Renal cortical epithelial cell (primary cell): ENCODE measurements around the gene PCCB. TPM values are rescaled to one million over a fixed set of nuclear protein-coding genes. Genes with fewer than 3 reads are reported as not detected.
"Not testable (repeated sequence)": the region's sequence is repeated elsewhere in the genome, so short reads cannot be mapped to it uniquely, and the experiment has no call there.

Experiments
- DNase-seq: peaks from one replicate; pipeline ENCODE4 v3.0.0-alpha.2; 2011; ENCODE audit warnings: low read depth
- total RNA-seq: library from RNA; depleted of rRNA; stranded (reverse); fragments of >200 nt; gene quantifications from 2 replicates; pipeline ENCODE4 v1.2.3, GENCODE V29; 2014

The PCCB gene
- total RNA-seq = 86.1 and 111 TPM in 2 replicates

DNA sequence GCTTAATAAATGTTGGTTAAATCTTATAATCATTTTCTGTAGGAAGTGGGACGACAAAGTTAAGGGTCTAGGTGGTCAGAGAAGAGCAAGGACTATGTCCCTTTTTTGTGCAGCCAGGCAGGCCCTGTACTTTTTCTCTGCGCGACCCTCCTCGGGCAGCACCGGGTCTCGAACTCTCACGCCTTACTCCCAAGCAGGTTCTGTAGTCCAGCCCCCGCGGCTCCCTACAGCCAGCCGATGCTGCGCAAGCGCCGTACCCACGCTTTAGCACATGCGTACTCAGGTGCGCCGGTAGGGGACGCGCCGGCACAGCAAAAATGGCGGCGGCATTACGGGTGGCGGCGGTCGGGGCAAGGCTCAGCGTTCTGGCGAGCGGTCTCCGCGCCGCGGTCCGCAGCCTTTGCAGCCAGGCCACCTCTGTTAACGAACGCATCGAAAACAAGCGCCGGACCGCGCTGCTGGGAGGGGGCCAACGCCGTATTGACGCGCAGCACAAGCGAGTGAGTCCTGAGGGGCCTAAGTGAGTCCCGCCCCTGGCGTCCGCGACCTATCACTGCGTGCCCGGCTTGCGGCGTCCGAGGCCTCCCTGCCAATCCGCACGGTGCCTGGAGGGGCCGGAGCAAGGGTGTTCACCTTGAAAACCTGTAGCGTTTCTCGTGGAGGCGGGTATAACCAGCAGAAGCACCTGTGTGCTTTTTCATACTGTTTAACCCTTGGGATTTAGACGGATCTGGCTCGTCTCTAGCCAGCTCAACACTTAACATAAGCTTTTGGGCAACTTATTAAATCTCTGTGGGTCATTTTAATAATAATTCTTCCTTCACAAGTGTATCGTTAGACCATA, at the start of gene PCCB:
TSS of gene PCCB (plus strand) at position 282 of the 844 bp plus-strand sequence. CDS start at position 318, 36 bp downstream.
- peak; percentile 87 for DNase-seq

GRCh38 chr3:136207489-136208115, 42.5 kb upstream of the PCCB start:
- no peak for DNase-seq

DNA sequence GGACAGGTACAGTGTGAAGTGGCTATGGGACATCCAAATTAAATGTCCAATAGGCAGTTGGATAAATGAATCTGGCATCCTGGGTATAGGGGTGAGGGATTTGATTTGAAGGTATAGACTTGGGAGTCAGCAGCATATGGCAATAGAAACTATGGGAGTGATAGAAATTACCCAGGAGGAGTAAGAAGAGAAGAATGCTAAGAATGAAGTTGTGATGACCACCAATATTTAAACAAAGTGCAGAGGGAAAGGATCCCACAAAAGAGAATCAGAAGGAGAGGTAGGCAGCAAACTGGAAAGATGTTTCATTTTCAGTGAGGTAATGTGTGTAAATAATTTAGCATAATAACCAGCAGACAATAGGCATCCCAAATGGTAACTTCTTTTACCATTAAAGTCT, 40.2 kb upstream of the PCCB start:
- DNase-seq = peak; percentile 46

DNA sequence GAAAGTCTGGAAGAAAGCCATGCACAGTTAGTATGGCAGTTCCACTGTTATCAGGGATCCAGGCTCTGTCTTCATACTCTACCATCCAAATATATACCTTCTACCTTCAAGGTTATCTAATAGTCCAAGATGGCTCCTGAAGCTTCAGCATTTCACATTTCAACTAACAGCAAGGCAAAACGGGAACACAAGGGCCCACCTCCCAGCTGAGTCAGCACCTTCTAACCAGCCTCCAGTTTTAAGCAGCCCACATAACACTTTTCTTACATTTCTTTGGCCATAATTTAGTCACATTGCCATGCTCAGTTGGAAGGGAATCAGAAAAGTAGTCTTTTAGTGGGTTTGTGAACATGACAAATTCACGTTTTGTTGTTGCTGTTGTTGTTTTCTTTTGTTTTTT, 38.6 kb upstream of the PCCB start:
- no peak for DNase-seq

DNA sequence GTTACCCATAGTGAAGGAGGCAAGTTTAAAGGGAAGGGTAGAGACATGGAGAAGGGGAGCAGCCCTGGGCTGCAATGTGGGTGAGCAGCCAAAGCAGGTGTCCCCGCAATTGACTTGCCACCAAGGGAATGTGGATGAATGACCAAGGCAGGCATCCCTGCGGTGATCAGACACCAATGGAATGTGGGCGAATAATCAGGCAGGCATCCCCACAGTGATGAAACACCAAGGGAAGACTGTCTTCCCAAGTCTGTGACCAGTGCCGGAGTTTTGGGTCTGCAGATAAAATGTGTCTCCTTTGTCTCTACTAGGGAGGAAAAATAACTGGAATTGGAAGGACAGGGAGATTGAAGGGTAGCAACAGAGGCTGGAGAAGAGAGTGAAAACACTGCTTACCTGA, 27.4 kb upstream of the PCCB start:
- not testable (repeated sequence) for DNase-seq

- no peak for DNase-seq
These were observed 17.7 kb upstream of the PCCB start for GRCh38 chr3:136232413-136232812.

DNA sequence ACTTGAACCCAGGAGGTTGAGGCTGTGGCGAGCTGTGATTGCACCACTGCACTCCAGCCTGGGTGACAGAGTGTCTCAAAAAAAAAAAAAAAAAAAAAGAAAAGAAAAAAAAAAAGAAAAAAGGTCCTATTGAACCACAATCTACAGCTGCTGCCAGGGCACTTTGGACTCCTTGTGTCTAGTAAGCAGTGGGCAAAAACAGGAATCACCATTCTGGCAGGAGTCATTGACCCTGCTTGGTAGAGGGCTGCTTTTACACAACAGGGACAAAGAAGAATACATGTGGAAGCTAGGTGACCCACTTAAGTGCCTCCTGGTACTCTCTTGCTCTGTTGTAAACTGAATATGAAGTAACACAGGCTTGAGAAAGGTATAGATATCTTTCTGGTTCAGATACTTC, 14.6 kb upstream of the PCCB start:
- DNase-seq = no peak

DNA sequence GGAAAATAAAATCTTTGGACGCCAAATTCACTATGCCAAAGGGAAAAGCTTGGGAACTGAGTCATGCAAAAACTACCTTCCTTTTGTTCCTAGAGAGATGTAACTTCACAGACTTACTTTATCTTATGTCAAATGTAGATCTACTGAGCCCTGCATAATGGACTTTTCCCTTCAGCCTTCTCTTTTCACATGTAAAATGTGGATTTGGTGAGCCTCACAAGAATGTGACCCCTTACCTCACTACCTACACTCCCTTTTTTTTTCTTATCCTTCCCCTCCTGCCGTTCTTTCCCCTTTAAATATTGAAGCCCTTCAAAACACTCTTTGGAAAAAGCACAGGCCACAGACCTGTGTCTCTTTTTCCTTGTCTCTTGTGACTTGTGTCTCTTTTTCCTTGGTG, 14.0 kb upstream of the PCCB start:
- no peak for DNase-seq

- no peak for DNase-seq
These were observed 13.0 kb upstream of the PCCB start for GRCh38 chr3:136237103-136237502.

DNA sequence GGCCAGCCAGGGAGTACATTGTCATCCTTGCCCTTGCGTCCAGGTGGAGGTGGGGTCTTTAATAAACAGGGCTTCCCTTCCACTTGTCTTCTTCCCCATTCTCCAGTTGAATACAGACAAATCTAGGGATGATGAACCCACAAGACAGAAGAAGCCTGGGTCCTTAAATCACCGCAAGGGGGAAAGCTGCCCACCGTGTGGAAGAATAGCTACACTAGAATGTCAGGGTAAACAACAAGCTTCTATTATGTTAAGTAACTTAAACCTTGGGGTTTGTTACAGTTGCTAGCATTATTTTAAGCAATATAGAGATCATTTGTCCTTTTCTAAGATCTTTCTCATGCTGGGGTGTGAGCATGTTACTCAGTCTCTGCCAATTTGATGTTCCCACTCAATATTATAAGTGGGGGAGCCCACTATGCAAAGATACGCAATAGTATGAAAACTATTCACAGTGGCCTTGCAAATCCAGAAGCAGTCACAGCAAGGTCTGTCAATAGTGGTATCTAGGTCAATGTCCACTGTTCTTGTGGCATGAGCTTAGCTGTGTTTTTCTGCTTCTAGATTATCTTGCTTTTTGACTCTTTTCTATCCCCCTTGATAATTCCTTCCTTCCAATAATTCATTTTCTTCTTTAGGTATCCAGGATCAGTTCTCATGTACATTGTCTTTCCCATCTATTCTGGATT, 12.0 kb upstream of the PCCB start:
- no peak for DNase-seq

DNA sequence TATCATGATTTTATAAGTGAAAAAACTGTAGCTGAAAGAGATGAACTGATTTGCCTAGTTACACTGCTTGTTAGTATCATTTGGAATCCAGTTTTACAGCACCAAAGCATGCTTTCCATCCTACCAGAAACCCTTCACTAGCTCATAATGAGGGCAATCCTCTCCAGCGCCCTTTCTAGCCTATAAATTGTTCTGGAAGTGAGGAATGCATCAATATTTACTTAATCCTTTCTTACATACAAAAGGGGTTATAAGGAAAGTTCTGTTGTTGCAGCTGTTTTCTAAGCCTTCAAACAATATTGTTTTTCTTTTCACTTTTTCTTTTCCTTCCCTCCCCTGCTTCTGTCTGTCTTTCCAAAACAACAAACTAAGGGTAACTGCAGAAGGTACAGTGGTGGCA, 11.0 kb upstream of the PCCB start:
- no peak for DNase-seq

- no peak for DNase-seq
These were observed 4.4 kb upstream of the PCCB start for GRCh38 chr3:136245691-136246090.

DNA sequence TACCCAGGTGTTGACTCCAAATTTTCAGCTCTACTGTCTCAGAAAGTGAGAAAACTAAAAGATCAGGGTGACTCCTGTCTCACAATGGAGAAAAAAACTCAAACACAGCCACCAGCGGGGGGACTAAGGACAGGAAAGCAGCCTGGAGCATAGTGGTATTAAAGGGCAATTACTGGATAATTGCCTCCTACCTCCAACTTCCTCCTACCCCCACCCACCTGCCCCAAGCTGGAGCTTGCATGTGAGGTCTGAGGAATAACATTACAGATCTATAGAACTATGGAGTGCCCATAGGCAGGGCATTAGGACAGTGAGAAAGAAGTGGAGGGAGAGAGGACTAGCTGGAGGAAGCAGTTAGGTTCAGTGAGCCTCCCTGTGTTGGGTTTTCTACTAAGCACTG, 2.7 kb upstream of the PCCB start:
- DNase-seq = no peak

DNA sequence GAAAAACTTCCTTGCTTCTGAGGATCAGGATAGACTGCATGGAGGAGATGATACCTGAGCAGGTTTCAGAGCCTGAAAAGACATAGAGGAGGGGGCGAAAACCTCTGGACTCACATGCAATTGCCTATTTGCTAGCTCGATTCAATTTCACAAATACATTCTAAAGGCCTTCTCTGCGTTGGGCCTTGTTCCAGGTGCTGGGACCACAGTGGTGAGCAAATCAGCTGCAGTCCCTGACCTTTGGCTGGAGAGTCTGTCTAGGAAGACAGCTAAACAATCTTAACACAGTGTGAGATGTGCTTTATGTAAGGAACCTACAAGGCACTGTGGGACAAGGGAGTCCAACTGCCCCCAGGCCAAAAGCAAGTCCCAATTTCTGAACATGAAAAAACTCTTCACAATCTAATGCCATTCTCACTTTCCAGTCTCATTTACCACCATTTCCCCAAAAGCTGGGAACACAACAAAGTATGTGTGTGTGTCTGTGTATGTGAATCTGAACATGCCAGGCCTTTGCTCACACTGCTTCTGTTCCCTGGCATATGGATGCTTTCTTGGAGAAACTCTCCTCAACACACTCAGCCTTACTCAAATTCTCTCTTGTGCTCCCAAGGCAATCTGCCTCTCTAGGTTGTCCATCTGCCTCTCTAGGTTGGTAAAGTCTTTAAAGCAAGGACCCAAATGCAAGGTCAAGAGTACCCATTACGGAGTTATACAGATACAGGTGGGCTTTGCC, 2.1 kb upstream of the PCCB start:
- DNase-seq = no peak

DNA sequence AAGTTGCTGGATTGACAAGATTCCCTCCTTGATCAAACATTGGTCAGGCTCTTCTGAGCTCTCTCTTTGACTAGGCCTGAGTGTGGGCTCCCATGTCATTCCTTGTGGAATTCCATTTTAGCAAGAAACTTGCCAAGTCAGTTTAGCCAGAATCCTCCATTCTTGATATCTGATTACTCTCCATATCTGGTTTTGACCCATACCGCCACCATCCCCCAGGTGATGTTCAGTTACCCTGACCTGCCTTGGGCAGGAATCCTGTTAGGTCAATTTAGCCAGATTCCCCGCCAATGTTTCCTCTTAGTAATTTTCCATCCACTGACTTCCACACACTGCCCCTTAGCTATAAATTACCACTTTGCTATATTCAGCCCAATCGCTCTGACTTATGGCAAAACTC, 1.0 kb upstream of the PCCB start:
- DNase-seq = no peak

GRCh38 chr3:136249593-136249992, 547 bp upstream of the PCCB start:
- no peak for DNase-seq

DNA sequence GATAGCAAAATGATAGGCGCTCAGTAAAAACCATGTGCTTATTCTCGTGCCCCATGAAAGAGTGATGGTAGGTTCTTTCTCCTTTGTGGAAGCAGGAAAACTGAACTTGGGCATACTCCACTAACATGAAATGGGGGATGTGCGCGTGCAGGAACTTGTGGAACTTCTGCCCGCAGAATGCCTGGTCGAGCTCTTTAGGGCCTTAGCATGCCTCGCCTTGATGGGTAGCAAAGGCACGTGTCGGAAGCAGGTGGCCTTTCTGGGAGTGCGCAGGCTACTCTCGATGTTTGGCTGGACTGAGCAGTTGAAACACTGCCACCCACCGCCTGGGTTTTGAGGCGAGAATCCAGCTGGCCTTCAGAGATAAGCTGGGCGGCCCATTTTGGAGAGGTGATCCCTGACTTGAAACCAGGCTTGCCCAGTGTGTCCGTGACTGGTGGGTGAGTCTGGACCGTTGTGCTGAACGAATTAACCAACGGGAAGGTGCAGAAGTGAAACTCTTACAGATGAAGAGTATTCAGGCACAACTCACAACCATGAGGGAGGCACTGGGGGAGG, 842 bp downstream of the PCCB start:
- DNase-seq = peak; percentile 44

GRCh38 chr3:136251511-136251910, 1.4 kb downstream of the PCCB start:
- DNase-seq = no peak

DNA sequence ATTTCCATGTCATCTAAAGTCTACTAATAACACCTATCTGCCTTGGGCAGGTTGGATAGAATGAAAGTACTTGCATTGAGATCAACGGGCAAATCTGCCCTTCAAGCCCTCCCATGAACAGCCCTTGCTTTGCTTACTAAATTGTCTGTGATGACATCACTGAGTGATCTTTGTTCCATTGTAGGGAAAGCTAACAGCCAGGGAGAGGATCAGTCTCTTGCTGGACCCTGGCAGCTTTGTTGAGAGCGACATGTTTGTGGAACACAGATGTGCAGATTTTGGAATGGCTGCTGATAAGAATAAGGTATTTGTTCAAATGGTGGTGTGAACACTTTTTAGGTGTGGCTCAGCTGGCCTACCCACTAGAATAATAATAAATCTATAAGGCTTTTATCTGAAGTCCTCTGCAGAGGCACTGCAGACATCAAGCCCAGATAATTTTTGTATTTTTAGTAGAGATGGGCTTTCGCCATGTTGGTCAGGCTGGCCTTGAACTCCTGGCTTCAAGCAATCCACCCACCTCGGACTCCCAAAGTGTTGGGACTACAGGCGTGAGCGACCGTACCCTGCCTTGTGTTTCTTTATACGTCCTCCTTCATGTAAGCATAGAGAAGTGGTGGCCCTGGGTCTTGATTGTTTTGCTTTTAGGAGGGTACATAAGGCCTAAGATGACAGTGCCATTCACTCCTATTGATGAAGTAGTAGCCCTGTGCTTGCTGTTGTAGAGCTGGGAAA, 5.7 kb downstream of the PCCB start:
- no peak for DNase-seq

- no peak for DNase-seq
These were observed 8.1 kb downstream of the PCCB start for GRCh38 chr3:136258199-136258598.

- DNase-seq = no peak
These were observed 11.7 kb downstream of the PCCB start for GRCh38 chr3:136261826-136262225.
